HEK293T (cell line): Measurements from ENCODE around the gene PSMB1.

ENCODE experiments used
- ARNT ChIP-seq: fragments of 450-650 bp; IDR thresholded peaks from 2 replicates; pipeline ENCODE4 v1.6.1; 2017; ENCODE audit warnings: mild to moderate bottlenecking
- BHLHE40 ChIP-seq: fragments of 450-650 bp; IDR thresholded peaks from 2 replicates; pipeline ENCODE4 v1.6.1; 2016; ENCODE audit warnings: mild to moderate bottlenecking, moderate library complexity, borderline replicate concordance
- ELF4 ChIP-seq: fragments of 450-650 bp; IDR thresholded peaks from 2 replicates; pipeline ENCODE4 v1.6.1; 2017; ENCODE audit warnings: antibody characterized with exemption
- FOXA1 ChIP-seq: fragments of 450-650 bp; IDR thresholded peaks from 2 replicates; pipeline ENCODE4 v1.6.1; 2016; ENCODE audit warnings: mild to moderate bottlenecking
- FOXK2 ChIP-seq: fragments of 450-650 bp; IDR thresholded peaks from 2 replicates; pipeline ENCODE4 v1.6.1; 2016; ENCODE audit warnings: mild to moderate bottlenecking
- FOXM1 ChIP-seq: fragments of 450-650 bp; IDR thresholded peaks from 2 replicates; pipeline ENCODE4 v1.6.1; 2017; ENCODE audit warnings: mild to moderate bottlenecking, borderline replicate concordance
- HDGF ChIP-seq: fragments of 450-650 bp; IDR thresholded peaks from 2 replicates; pipeline ENCODE4 v1.6.1; 2017; ENCODE audit warnings: antibody characterized with exemption, borderline replicate concordance
- L3MBTL2 ChIP-seq: fragments of 450-650 bp; conservative IDR thresholded peaks from 2 replicates; pipeline ENCODE4 v1.6.1; 2016; ENCODE audit warnings: mild to moderate bottlenecking
- SP1 ChIP-seq: fragments of 450-650 bp; IDR thresholded peaks from 2 replicates; pipeline ENCODE4 v1.6.1; 2017
- SUZ12 ChIP-seq: fragments of 450-650 bp; IDR thresholded peaks from 2 replicates; pipeline ENCODE4 v1.6.1; 2016; ENCODE audit warnings: mild to moderate bottlenecking
- TARDBP ChIP-seq: fragments of 450-650 bp; IDR thresholded peaks from 2 replicates; pipeline ENCODE4 v1.6.1; 2016
- ZNF384 ChIP-seq: fragments of 450-650 bp; IDR thresholded peaks from 2 replicates; pipeline ENCODE4 v1.6.1; 2016
- TF ChIP-seq, protein P1 (sequence below): fragments of 450-650 bp; IDR thresholded peaks from 2 replicates; pipeline ENCODE4 v1.6.1; 2016

DNA sequence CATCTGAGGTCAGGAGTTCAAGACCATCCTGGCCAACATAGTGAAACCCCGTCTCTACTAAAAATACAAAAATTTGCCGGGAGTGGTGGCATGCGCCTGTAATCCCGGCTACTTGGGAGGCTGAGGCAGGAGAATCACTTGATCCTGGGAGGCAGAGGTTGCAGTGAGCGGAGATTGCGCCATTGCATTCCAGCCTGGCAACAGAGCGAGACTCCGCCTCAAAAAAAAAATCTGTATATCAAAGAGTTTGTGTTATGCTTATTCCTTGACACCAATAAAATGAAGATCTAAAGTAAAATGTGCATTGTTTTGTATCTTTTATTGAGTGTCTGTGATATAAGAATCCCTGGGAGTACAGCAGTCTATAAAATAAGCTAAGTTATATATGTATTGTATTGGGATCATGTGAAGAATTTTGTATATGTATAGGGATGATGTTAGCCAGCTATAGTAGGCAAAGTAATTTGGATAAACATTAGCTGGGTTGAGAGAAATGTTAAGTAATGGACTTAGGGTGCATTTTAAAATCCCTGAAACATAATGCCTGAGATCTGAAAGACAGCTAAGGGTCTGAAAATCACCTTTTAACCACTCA lies 11.9 kb upstream of the PSMB1 start:
- TF ChIP-seq FOXA1 (no peak), FOXK2 (no peak), FOXM1 (no peak), SP1 (no peak), ARNT (no peak), TARDBP (no peak), ELF4 (no peak), BHLHE40 (no peak), ZNF384 (no peak), HDGF (no peak), SUZ12 (no peak), L3MBTL2 (no peak)
- TF ChIP-seq, protein P1, sequence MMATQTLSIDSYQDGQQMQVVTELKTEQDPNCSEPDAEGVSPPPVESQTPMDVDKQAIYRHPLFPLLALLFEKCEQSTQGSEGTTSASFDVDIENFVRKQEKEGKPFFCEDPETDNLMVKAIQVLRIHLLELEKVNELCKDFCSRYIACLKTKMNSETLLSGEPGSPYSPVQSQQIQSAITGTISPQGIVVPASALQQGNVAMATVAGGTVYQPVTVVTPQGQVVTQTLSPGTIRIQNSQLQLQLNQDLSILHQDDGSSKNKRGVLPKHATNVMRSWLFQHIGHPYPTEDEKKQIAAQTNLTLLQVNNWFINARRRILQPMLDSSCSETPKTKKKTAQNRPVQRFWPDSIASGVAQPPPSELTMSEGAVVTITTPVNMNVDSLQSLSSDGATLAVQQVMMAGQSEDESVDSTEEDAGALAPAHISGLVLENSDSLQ, result no peak
